ENCODE results near the gene JAK3. TPM values are rescaled to one million over a fixed set of nuclear protein-coding genes. Genes with fewer than 3 reads are reported as not detected.

Gene JAK3
- total RNA-seq, 2 donors from 2014 or later: 1.5 to 10.1 TPM

GRCh38 chr19:17840019-17840418, 7.8 kb downstream of the JAK3 start:
- no peak for DNase-seq (ENCODE audit: low spot score)
- 83% methylated on average over 6 of the region's 6 CpGs for WGBS
- no peaks in the 10 kb centered on the region for H3K27me3 ChIP-seq (replicated peaks; ENCODE audit: insufficient read depth)
- no peak overlapping the region for H3K27ac ChIP-seq
- TF ChIP-seq POLR2A (IDR thresholded peaks at IDR 0.05) (no peak), POLR2AphosphoS5 (IDR thresholded peaks at IDR 0.05) (no peak), CTCF (IDR thresholded peaks at IDR 0.05) (no peak)
- intact Hi-C loops (cut with DNase I): no loop called here
- H3K36me3 ChIP-seq: no peaks in the 10 kb centered on the region
- no peaks in the 10 kb centered on the region for H3K9me3 ChIP-seq
- peaks cover 3% of the 10 kb centered on the region for H3K4me1 ChIP-seq (replicated peaks)
- H3K4me3 ChIP-seq: no peak overlapping the region

GRCh38 chr19:17837972-17838371, 9.8 kb downstream of the JAK3 start:
- no peak for TF ChIP-seq CTCF (IDR thresholded peaks at IDR 0.05)
- TF ChIP-seq POLR2AphosphoS5 (IDR thresholded peaks at IDR 0.05): no peak
- no peak for TF ChIP-seq POLR2A (IDR thresholded peaks at IDR 0.05)
- H3K4me1 ChIP-seq (replicated peaks): peaks cover 3% of the 10 kb centered on the region
- no peaks in the 10 kb centered on the region for H3K9me3 ChIP-seq
- WGBS: 96% methylated on average over 7 of the region's 7 CpGs
- H3K27me3 ChIP-seq (replicated peaks; ENCODE audit: insufficient read depth): no peaks in the 10 kb centered on the region
- DNase-seq (ENCODE audit: low spot score): no peak
- H3K4me3 ChIP-seq: no peak overlapping the region
- no peaks in the 10 kb centered on the region for H3K36me3 ChIP-seq
- intact Hi-C loops (cut with DNase I): no loop called here
- H3K27ac ChIP-seq: no peak overlapping the region

- no peaks in the 10 kb centered on the region for H3K9me3 ChIP-seq
- no peak overlapping the region for H3K4me3 ChIP-seq
- no peaks in the 10 kb centered on the region for H3K27me3 ChIP-seq (replicated peaks; ENCODE audit: insufficient read depth)
- WGBS: 63% methylated on average over 4 of the region's 4 CpGs
- no peak overlapping the region for H3K27ac ChIP-seq
- no peaks in the 10 kb centered on the region for H3K4me1 ChIP-seq (replicated peaks)
- DNase-seq (ENCODE audit: low spot score): no peak
- intact Hi-C loops (cut with DNase I): no loop called here
- TF ChIP-seq POLR2AphosphoS5 (IDR thresholded peaks at IDR 0.05) (no peak), POLR2A (IDR thresholded peaks at IDR 0.05) (no peak), CTCF (IDR thresholded peaks at IDR 0.05) (no peak)
- no peaks in the 10 kb centered on the region for H3K36me3 ChIP-seq
Observed at GRCh38 chr19:17836530-17836929, 11.3 kb downstream of the JAK3 start.

- no peaks in the 10 kb centered on the region for H3K9me3 ChIP-seq
- no peak overlapping the region for H3K27ac ChIP-seq
- H3K4me3 ChIP-seq: no peak overlapping the region
- no peaks in the 10 kb centered on the region for H3K27me3 ChIP-seq (replicated peaks; ENCODE audit: insufficient read depth)
- no peaks in the 10 kb centered on the region for H3K4me1 ChIP-seq (replicated peaks)
- intact Hi-C loops (cut with DNase I): no loop called here
- no peak for DNase-seq (ENCODE audit: low spot score)
- TF ChIP-seq CTCF (IDR thresholded peaks at IDR 0.05) (no peak), POLR2AphosphoS5 (IDR thresholded peaks at IDR 0.05) (no peak), POLR2A (IDR thresholded peaks at IDR 0.05) (no peak)
- H3K36me3 ChIP-seq: no peaks in the 10 kb centered on the region
- whole genome bisulfite sequencing: 71% methylated on average over 8 of the region's 8 CpGs
Observed at GRCh38 chr19:17835182-17836006, 12.4 kb downstream of the JAK3 start.
